NCI-H128 (cell line): ENCODE results near the gene SLITRK4.

ENCODE experiments used
- DNase-seq: peaks from one replicate; lab custom pipeline; 2025; ENCODE audit not compliant: unreplicated experiment; lab: John Stamatoyannopoulos, UW

The SLITRK4 gene, protein sequence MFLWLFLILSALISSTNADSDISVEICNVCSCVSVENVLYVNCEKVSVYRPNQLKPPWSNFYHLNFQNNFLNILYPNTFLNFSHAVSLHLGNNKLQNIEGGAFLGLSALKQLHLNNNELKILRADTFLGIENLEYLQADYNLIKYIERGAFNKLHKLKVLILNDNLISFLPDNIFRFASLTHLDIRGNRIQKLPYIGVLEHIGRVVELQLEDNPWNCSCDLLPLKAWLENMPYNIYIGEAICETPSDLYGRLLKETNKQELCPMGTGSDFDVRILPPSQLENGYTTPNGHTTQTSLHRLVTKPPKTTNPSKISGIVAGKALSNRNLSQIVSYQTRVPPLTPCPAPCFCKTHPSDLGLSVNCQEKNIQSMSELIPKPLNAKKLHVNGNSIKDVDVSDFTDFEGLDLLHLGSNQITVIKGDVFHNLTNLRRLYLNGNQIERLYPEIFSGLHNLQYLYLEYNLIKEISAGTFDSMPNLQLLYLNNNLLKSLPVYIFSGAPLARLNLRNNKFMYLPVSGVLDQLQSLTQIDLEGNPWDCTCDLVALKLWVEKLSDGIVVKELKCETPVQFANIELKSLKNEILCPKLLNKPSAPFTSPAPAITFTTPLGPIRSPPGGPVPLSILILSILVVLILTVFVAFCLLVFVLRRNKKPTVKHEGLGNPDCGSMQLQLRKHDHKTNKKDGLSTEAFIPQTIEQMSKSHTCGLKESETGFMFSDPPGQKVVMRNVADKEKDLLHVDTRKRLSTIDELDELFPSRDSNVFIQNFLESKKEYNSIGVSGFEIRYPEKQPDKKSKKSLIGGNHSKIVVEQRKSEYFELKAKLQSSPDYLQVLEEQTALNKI

DNA sequence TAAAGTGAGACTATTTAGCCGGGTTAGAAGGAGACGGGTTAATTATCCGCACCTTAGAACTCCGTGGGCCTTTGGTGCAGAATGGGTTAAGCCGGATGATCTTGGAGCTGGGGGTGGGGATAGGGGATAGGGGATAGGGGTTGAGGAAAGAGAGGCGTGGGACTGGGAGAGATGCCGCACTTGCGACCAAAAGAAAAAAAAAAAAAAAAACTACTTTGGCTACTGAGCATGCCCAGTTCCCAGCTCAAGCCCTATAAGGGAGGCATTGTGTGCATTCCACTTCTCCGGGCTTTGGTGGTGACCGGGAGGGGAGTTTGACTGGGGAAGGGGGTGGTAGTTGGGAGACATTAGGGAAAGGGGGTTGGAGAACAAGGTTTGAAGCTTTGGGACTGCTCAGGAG is at the start of gene SLITRK4:
Gene SLITRK4 (minus strand): TSS at position 187 of the 400 bp plus-strand sequence. CDS start 4,993 bp downstream, outside the sequence.
- no peak for DNase-seq

DNA sequence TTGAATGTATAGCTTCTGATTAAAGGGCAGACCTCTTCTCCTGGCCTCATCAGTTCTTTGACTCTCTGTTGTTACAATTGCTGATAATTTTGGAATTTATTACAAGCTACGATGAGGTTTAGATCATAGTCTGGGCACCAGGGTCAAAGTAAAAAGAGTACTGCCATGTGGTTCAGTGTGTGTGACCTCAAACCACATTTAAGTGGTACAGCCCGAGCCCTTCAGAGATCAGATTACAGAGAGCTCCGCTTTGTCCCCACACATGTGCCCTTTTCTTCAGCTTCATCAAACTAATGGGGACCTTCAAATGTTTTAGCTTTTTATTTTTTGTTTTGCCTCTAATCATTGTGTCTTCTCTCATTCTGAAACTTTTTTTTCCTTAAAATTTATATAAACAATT is 47.6 kb upstream of the SLITRK4 start:
- no peak for DNase-seq

GRCh38 chrX:143674926-143675325 is 39.0 kb upstream of the SLITRK4 start:
- no peak for DNase-seq

DNA sequence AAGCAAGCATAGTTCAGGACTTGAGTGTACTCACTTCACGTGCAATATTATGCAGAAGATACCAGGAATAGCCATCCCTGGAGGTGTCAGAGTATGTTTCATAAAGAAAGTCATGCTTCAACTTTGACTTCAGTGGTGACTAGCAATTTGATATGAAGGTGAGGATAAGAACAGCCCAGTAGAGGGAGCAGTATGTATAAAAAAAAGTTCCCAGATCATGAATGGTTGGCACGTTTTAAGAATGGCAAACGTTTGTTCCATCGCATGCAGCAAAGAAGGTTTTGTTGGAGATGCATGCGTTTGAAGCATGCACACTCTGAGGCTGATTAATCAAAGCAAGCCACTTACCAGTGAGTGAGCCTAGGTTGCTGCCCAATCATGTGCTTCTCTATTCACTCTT is 33.5 kb upstream of the SLITRK4 start:
- no peak for DNase-seq

DNA sequence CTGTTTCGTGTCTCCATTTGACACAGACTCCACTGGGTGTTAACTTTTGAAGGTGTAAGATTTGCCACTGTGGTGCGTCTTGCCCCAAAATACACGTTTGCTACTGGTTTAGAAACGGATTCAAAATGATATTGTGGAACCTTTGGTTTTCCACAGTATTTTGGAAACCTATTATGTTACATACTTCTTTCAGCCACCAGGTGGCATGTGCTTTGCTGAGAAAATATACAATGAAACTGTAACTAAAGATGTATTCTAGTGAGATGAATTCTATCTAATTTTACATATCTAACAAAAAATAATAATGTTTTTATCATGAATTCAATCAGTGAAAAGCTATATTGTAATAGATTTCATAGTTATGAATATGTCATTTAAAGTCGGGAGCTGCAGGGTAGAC is 28.4 kb upstream of the SLITRK4 start:
- no peak for DNase-seq

DNA sequence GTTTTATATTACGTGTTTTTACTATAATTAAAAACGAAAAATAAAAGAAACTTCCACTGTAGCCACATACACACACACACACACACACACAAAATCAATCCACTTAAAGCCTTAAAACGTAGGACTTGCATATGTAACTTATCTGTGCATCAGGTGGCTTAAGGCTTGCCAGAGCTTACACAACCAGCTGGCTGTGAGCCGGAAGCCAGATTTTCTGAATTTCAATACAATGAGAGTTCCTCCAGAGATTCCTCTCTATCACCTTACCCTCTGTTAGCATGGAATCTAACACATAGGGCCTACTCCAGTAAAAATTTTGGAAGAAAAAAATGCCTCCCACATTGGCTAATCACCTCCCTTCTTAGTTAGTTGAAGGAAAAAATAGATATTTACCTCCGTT is 27.9 kb upstream of the SLITRK4 start:
- no peak for DNase-seq

DNA sequence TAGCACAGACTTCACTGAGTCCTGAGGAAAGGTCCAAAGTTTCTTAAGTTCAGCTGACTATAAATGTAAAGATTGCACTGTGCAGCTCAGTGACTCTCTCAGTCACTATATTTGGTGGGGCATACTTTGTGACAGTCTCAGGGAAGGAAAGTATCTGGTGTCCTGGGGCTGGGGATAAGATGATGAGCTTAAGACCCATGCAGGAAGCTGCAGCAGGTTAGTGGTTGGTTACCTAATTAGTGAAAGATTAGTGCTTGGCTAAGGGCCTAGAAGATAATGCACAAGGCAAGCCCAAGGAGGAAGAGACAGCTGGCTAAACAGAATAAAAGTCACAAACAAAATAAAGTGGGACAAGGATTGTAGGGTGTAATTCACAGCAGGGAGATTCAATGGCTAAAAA is 25.4 kb upstream of the SLITRK4 start:
- no peak for DNase-seq

GRCh38 chrX:143648705-143649104 is 12.8 kb upstream of the SLITRK4 start:
- DNase-seq: no peak

GRCh38 chrX:143642426-143642825 is 6.5 kb upstream of the SLITRK4 start:
- DNase-seq: no peak

DNA sequence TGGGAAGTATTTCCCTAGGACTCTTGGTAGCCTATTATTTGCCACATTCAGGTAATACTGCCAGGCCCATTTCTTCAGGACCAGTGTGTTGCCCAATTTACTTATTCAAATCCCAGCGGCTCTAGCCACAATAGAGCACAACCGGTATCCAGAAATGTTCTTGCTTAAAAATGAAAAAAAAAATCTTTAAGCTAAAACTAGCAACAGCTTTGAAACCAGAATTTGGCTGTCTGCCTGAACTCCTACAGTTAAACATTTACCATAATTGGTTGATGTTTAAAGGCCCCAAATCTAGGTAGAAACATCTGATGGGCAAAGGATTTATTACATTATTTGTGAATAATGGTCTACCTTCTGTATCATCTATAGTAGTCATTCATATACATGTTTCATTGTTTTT is 930 bp upstream of the SLITRK4 start:
- no peak for DNase-seq

DNA sequence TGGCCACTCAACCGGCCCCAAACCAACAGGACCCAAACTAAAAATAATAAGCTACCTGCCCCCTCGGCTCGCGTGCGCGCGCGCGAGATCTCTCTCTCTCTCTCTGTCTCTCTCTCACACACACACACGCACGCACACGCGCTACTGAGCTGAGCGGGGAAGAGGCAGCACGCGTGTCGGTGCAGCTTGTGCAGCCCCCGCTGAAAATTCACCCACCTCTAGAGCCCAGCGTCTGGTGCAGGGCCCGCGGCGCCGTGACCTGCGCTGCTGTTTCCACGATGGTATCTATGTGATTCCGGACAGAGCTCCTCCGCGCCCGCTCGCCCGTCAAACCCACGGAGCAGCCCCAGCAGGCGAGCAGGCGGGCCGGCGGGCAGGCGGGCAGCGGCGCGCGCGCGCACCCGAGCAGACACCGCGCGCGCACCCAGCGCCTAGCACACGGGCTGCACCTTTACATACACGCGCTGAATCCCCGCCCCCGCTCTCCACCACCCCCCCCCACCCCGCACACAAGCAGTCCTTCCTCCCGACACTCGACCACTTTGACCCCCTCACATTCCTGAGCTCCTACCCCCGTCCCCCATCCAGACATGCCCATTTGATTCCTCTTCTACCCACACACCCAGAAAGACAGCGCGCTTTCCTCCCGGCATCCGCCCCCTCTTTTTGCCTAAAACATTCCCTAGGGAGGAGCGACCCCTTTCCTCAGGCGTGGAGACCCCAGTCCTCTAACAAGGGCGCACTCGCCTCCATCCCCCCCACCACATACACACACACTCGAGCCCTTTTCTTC is 1.0 kb downstream of the SLITRK4 start:
- DNase-seq: no peak

DNA sequence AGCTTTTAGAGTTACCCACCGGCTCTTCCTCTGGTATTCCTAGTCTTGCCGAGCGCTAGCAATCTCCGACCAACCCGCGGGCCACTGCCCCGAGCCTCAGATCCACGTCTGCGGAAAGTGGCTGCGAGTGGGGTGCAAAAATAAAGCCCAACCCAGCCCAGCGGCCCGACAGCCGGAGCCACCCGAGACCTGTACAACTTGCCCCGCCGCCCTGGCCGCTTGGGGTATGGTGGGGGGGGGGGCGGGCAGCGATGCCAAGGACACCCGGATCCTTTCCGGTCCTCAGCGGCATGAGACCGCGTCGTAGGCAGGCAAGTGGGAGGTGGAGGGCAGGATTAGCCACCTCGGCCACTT is 1.6 kb downstream of the SLITRK4 start:
- DNase-seq: no peak

DNA sequence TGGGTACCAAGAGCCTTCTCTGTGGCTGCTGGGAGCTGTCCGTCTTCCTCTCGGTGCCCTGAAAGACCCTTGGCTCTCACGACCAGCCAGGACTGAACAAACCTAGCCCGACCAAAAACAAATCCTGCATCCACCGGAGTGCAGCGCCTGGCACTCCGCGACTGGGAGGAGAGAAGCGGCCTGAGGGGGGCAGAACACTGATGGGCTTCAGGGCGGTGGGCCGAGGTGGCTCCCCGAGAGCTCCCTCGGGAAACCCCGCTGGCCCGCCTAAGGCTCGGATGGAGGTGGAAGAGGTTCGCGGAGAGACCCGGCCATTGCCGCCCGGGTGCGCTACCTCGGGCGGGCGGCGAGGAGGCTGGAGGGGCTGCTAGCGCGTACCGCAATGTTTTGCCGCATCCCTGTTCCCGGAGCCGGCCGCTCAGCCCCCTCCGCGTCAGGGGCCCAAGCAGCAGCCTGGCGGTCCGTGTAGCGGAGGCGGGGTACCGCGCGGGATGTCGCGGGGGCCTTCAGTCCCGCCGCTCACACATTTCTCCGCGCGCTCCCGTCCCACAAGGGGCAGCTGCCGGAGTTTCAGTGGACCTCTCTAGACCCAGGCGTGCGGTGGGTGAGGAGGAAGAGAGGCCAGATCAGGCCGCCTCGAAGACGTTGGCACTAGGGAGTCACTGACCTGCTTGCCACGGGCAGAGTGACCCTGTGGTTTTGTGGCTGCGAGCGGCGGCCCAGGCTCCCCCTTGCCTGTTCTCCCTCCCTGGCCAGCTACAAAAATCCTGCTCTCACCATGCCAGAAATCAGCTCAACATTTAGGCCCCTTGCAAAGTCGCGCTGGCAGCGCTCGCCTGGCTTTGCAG is 2.2 kb downstream of the SLITRK4 start:
- DNase-seq: no peak

DNA sequence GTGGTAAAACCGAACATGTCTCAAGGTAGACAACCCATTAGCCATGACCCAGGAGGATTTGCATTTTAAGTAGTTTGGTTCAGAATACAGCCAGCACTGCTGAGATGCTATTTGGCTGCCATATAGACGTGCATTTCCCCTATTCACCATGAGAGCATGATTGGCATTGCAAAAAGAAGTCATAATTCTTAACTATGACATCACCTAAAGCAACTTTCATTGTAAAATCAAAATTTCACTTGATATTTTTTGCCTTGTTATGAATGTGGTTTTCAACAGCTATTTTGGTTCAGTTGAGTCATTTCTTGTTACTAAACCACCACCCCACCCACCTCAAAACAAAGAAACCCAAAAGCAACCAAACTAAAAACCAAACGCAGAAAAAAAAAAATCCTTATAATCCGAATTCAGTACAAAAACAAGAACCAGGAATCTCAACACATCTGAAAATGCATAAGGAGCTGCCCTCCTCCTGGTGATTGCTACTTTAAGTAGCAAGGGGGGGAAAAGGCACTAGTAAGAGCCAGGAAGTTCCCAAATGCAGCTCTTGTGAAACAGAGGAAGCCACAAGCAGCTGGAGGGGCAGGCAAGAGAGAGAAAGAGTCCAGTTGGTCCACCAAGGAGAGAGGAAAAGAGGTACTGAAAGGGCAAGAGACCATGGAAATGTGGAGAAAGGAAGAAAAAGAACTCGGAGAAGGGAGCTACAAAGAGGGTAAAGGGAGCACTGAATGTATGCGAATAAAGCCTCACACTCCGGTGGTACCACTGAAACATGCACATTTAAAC is 3.1 kb downstream of the SLITRK4 start:
- DNase-seq: no peak

DNA sequence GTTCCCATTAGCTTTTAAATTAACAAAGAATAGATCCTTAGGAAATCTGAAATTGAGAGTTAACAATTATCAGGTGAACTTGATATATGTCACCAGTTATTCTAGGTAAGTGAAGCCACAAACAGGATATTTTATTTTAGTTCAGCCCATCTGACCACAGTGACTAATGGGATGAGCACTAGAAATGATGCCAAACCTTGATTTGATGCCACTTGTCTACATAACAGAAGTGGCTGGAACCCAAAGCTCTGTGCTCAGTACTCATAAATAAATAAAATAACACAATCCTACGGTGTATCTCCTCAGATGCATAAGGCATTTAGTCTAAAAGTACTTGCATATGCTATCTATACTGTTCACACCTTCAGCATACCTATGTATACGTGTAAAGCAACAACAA is 12.2 kb downstream of the SLITRK4 start:
- DNase-seq: no peak

- DNase-seq: no peak
Measured at GRCh38 chrX:143621276-143621675, 14.6 kb downstream of the SLITRK4 start.

DNA sequence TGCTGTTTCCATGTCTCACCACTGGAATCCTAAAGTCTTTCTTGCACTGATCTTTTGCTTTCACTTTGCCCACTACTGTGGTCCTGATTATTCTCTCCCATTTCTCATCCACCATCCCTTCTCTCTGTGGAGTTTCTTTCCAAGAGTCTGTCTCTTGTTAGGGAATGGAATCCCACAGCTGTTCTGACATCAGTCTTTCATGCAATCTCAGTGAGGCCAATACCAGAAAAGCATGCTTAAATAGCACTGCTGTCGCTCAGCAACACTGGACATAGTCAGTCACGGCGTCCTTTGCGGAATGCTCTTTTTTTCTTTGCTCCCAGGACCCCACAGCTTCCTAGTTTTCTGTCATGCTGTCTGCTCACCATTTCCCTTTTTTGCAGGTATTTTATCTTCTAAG is 20.1 kb downstream of the SLITRK4 start:
- no peak for DNase-seq

DNA sequence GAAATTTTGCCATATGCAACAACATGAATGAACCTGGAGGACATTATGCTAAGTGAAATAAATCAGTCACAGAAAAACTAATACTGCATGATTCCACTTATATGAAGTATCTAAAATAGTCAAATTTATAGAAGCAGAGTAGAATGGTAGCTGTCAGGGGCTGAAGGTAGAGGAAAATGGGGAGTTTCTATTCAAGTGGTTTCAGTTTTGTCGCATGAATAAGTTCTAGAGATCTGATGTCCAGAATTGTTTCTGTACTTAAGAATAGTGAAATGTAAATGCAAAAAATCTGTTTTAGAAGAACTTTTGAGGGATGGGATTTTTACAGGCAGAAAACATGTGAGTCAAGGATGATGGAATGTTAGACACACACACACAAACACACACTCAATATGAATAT is 34.1 kb downstream of the SLITRK4 start:
- no peak for DNase-seq

DNA sequence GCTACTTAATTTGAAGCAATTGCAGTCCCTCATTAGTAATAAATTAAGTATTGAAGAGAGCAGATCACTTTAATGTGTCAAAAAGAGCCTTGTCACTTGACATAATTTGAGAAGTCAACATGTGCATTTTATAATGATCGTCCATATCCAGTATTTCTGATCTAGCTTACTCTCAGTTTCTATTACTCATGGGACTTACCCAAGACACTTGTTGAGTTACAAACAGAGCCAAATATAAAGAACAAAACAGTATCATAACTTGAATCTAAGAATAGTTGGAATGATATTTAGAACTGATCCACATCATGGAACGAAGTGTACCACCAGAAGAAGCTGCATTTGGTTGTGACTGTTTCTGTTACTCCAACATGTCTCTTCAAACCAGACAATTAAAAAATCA is 54.7 kb downstream of the SLITRK4 start:
- no peak for DNase-seq

DNA sequence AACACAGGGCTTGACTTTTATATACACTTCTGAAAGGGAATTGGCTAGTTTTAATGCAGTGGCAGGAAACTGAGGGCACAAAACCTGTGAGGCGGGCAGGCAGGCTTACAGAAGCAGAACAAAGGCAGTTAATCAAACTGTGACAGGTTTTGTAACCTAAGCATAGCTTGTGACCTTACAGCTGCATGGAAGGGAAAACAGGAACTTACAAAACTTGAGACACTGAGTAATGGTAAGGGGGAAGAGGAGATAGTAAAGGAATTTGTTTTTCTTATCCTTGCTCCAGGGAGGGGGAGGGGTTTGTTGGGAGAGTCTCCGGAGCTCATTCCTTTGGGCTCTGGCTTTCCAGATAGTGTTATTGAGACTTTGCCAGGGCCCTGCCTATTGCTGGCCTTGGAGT is 55.6 kb downstream of the SLITRK4 start:
- DNase-seq: no peak
